Measurements from ENCODE around the gene BCR.

The BCR gene

DNA sequence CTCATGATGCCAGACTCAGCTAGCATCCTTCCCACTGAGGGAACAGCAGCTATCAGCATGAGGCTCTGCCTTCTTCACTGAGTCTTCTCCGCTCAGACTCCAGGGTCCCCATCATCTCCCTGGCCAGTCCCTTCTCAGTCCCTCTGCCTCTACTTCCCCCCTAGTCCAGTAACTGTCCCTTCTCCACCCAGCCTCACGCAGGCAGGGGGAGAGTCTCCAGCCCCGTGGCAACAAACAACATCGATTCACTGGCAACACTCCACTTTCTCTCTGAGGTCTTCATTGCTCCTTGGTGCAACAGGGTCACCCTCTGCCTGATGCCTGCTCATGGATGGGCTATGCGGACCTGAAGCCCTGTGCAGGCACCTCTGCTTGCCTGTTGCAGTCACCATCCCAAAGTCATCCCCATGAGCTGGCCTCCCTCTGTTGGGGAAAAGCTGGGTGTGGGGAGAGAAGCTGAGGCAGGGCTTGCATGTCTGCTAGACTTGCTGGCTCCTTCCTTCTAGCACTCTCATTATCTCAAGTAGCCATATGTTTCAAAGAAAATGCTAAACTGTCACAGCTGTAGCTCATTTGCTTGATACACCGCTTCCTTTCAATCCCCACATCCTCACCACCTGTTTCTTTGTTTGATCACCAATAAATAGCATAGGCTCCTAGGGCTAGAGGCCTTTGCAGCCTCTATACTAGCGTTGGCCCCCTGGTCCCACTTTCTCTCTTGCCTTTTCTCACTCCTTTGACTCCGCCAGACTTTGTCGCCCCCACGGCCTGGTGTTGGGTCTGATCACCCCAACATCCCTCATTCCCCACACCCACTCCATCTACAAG lies 4.3 kb upstream of the BCR start:
- no peak for DNase-seq (ENCODE audit: low read depth in 3 of 3, low spot score in 1 of 3)

DNA sequence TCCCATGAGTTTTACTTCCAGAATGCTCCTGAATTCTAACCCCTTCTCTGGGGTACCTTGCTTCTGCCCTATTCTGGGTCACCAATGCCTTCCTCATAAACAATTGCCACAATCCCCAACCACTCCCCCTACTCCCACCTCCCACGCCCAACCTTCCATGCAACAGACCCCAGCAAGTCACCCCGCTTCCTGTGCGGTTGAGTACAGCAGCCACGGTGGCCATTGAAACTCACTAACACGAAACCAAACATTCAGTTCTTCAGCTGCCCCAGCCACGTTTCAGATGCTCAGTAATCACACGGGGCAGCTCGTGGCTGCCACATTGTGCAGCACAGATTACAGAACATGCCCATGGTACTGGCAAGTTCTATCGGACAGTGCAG lies 3.7 kb upstream of the BCR start:
- no peak for DNase-seq (ENCODE audit: low read depth in 3 of 3, low spot score in 1 of 3)

DNA sequence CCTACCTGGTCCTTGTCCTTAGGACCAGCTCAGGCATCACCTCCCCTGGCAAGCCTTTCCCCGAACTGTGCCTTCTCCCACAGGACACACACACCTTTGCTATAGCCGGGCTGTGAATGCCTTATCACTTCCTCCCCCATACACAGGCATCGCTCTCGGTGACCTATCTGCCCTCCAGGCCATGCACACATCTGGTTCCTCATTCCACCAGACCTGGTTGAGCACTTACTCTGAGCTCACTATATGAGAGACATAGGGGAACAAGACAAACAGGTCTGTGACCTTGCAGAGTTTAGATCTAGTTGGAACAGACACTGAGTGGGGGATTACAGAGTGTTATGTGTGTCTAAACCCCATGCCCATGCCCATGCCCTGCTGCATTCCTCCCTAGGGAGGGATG lies 3.1 kb upstream of the BCR start:
- DNase-seq (ENCODE audit: low read depth in 3 of 3, low spot score in 1 of 3), result no peak

DNA sequence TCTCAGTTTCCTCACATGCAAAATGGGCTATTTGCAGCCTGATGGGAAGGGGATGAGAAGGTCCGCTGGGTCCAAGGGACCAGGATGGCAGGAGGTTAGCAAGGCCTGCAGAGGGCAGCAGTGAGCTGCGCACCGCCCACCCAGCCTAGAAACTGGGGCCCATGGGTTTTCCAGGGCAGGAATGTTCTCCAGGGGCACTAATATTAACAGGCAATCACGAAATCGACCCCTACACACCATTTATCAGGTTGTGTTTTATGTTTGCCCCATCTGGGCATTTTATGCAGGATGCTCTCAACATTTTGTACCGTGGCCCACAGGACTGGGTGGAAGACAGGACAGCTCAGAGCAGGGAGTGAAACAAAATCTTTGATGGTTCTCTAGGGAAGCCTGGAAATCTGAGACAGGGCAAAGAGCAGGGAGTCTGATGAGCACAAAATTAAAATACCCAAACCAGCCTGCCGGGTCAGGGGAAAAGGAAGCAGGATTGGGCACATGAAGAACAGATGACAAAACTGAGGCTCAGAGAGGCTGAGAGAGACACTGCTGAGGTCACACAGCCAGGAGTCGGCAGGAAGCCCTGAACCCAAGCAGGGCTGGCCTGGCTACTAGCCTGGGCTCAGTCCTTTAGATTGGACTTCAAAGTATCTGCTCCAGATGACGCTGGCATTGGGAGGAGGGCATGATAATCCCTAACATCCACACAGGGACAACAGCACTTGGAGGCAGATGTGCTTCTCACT lies 1.6 kb upstream of the BCR start:
- peak in 1 of 3 donors; percentile 67 for DNase-seq (ENCODE audit: low read depth in 3 of 3, low spot score in 1 of 3)

DNA sequence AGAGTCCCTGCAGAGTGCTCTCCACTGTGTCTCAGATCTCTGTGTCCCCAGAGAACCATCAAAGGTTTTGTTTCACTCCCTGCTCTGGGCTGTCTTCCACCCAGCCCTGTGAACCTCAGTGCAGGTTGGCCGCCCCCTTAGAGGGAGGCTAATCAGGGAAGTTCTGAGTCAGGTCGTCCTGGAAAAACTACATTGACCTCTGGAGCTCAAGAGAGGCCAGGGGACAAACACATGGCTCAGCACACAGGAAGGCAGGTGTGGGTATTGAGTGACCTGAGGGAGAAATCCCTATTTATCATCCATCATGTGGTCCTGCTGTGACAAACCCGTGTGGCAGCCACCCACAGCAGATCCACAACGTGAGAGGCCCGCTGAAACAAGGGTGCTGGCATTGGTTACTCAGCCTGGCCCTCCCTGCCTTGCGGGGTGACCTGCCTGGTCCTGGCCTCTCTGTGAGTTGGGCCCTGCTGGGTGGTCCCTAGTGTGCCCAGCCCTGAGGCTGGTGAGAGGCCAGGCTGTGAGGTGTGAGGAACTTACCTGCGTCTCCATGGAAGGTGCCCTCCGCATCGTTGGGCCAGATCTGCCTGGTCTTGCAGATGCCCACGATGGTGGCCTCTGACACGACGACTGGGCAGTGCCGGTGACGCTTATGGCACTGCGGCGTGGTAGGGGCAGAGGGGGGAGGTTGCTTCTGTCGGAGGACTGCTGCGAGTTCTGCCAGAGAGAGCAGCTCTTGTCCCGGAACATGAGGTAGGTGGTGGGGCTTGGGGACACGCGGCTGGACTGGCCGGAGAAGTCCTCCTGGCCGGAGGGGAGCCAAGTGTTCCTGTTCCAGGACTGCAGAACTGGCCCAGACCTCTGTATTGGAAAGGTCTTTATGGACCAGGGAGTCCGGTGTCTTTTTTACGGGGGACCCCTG lies 669 bp upstream of the BCR start:
- no peak for DNase-seq (ENCODE audit: low read depth in 3 of 3, low spot score in 1 of 3)

DNA sequence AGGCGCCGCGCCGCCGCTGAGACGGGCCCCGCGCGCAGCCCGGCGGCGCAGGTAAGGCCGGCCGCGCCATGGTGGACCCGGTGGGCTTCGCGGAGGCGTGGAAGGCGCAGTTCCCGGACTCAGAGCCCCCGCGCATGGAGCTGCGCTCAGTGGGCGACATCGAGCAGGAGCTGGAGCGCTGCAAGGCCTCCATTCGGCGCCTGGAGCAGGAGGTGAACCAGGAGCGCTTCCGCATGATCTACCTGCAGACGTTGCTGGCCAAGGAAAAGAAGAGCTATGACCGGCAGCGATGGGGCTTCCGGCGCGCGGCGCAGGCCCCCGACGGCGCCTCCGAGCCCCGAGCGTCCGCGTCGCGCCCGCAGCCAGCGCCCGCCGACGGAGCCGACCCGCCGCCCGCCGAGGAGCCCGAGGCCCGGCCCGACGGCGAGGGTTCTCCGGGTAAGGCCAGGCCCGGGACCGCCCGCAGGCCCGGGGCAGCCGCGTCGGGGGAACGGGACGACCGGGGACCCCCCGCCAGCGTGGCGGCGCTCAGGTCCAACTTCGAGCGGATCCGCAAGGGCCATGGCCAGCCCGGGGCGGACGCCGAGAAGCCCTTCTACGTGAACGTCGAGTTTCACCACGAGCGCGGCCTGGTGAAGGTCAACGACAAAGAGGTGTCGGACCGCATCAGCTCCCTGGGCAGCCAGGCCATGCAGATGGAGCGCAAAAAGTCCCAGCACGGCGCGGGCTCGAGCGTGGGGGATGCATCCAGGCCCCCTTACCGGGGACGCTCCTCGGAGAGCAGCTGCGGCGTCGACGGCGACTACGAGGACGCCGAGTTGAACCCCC lies 798 bp downstream of the BCR start:
- no peak for DNase-seq (ENCODE audit: low read depth in 3 of 3, low spot score in 1 of 3)

DNA sequence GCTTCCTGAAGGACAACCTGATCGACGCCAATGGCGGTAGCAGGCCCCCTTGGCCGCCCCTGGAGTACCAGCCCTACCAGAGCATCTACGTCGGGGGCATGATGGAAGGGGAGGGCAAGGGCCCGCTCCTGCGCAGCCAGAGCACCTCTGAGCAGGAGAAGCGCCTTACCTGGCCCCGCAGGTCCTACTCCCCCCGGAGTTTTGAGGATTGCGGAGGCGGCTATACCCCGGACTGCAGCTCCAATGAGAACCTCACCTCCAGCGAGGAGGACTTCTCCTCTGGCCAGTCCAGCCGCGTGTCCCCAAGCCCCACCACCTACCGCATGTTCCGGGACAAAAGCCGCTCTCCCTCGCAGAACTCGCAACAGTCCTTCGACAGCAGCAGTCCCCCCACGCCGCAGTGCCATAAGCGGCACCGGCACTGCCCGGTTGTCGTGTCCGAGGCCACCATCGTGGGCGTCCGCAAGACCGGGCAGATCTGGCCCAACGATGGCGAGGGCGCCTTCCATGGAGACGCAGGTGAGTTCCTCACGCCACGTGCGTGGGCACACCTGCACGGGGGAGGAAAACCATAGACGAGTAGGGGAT lies 1.5 kb downstream of the BCR start:
- no peak for DNase-seq (ENCODE audit: low read depth in 3 of 3, low spot score in 1 of 3)

DNA sequence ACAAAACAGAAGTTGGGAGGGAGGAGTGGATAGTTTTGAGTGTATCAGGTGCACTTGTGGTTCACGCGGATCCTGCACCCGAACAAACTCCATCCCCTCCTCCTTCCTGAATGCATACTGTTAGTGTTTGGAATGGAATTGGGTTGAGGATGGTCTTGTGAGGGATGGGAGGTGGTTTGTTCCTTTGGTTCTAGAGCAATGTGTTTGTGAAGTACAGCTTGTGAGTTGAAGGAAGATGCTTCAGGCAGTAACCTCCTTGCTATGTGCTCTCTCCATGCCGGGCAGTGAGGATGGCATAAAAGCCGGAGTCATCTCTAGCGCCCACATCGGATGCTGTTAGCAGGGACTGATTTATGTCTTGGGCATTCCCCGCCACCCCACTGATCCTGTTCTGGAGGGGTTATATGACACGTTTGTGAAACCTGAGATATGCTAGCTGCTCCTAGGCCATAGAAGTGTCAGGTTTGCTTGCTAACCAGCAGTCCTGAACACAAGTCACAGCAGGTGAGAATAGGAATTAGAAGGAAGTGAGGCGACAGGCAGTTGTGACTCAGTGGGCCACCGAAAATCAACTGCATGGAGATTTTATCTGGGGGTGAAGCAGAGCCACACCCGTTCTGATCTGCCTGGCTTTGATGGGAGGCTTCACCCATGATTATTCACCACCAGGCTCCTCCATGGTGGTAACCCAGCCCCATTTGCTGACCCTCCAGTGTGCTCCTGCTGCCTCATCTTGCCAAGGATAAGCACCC lies 2.2 kb downstream of the BCR start:
- DNase-seq (ENCODE audit: low read depth in 3 of 3, low spot score in 1 of 3), result peak in 1 of 3 donors; percentile 44

DNA sequence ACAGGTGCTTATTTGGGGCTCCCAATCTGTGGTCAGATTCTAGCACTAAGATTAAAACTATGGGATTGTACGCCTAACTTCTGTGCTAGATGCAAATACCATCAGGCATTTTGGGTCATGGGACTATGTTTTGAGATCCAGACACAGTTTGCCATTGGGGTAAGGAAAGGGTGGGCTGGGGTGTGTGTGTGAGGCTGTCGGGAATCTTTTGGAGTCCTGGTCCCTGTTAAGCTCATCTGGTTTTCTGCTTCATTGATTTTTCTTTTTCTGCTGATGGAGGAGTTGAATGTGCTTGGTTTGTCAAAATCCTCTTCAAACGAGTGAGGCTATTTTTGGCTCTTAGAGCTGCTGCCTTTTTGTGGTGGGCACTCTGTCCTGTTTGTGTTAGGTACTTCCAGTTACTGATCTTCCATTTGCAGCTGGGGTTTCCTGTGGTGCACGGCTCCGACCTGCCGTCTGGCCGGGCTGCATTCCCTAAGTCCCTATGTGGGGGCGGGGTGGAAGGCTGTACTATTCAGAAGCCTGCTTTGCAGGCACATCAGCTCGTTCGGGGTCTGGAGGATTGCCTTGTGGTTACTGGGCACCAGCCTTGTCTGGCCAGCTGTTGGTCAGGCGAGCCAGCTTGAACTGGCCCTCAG lies 2.9 kb downstream of the BCR start:
- no peak for DNase-seq (ENCODE audit: low read depth in 3 of 3, low spot score in 1 of 3)

DNA sequence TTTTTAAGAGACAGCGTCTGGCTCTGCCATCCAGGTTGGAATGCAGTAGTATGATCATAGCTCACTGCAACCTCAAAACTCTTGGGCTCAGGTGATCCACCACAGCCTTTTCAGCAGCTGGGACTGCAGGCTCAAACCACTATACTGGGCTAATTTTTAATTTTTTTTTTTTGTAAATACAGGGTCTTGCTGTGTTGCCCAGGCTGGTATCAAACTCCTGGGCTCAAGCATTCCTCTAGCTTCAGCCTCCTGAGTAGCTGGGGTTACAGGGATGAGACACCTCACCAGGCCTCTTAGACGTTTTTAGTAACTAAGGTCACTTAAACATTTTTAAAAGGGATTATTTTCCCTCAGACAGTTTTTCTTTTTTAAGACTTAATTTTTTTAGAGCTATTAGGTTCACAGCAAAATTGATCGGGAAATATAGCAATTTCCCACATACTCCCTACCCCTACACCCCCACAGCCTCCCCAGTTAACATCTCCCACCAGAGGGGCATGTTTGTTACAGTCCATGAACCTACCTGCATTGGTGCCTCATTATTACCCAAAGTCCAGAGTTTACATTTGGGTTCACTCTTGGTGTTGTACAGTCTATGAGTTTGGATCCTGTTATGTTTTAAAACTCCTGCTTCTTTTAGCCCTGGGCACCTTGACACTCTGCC lies 3.9 kb downstream of the BCR start:
- DNase-seq (ENCODE audit: low read depth in 3 of 3, low spot score in 1 of 3), result no peak

DNA sequence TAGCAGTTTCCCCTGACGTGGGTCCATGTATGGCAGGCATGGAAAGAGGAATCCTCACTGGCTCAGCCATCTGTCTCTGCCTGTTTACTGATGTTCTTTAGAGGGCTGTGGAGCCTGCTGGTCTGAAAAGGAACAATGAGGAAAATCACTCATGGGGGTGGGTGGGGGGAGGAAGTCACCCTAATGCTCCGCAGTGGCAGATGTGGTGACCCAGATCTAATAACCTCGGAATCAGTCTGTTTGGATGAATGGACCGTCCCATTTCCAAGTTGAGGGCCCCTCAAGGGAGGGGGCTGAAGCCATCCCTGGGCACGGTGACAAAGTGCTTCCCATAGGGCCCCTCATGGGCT lies 4.4 kb downstream of the BCR start:
- DNase-seq (ENCODE audit: low read depth in 3 of 3, low spot score in 1 of 3), result no peak

DNA sequence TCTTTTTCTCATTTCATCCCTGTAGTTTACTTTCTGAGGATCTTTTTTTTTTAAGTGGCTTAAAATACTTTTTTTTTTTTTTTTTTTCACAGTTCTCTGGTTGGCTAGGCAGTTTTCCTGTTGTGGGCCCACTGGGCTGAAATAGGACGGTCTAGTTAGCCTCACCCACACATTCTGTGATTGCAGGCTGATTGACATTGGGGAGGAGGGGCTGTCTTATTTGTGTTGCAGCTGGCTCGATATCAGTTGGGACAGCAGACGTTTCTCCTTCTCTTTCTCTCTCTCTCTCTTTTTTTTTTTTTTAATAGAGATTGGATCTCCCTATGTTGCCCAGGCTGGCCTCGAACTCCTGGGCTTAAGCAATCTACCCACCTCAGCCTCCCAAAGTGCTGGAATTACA lies 6.9 kb downstream of the BCR start:
- no peak for DNase-seq (ENCODE audit: low read depth in 3 of 3, low spot score in 1 of 3)

DNA sequence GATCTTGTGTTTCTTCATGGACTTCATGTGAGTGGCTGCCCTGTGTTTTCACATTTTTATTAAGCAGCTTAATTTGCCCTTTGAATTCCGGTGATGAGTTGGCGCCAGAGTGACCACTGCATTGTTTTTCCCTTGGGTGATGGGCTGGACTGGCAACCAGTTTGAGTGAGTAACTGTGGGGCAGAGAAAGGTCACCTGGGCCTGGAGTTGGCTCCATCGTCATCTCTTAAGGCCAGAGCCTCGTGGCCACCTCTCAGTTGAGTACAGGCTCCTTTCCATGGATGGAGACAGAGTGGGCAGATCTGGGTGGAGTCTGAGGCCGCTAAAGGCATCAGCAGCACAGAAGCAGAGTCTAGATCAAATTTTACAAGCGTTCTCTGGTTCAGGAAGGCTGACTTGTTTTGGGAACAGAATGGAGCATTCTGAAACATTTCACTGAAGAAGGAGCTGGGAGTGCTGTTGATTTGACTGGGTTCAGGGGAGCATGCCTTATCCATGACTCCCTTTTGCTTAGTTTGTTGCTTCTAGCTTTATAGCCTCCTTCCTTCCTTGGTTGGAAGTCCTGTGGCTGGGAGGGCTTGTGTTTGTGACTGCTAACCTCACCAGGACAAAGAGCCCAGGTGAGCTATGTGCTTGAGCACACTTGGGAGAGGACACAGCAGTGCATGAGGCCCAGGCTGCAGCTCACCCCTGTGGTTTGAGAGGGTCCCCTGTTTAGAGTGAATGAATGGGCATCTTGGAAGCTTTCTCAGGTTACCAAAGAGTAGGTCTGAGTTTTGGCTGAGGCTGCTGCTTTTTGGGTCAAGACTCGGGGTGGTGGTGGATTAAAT lies 7.8 kb downstream of the BCR start:
- DNase-seq (ENCODE audit: low read depth in 3 of 3, low spot score in 1 of 3), result no peak

DNA sequence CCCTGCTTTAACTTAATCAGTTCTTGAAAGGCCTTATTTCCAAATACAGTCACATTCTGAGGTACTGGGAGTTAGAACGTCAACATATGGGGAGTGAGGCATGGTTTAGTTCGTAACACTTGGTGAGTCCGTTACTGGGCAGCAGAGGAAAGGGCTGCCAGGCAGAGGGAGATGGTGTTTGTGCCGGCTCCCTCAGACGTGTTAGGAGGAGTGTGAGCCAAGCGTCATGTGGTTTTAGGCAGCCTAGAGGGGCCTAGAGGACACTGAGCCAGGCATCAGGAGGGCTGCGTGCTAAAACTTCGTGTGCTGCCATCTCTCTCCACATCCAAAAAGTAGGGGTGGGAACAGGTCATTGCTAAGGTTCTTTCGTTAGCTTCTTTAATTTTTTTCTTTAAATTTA lies 10.2 kb downstream of the BCR start:
- DNase-seq (ENCODE audit: low read depth in 3 of 3, low spot score in 1 of 3), result no peak

DNA sequence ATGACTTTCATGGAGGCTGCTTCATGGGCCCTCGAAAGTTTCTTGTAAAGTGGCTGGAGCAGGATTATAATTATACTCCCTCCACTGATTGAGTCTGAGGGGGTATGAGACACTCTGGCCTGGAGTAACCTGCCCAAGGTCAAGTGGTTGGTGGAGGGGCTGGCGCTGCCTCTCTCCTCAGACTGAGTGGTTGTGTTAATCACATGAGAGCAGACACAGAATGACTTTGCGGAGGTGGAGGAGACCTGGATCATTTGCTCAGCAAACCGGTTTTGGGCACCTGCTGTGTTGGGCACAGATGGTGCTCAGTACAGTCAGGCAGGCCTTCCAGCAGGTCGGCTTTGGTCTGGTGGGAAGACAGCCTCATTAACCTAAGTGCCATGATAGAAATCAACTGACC lies 11.8 kb downstream of the BCR start:
- no peak for DNase-seq (ENCODE audit: low read depth in 3 of 3, low spot score in 1 of 3)

DNA sequence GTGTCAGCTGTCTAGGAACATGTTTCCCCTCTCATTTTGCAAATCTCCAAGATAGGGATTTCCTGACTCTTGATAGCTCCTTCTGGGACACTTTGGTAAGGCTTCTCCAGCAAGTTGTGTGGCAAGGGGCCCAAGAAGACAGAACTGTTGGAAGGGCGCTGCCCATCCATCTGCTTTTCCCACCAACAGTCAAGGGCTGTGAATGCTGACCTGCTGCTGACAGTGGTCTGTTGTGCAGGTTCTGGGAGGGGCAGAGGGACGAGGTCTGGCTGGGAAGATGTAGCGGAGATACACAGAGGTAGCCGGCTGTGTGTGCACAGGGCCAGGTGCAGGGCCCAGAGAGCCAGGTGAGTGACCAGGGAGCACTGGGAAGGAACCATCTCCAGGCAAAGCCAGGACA lies 12.2 kb downstream of the BCR start:
- no peak for DNase-seq (ENCODE audit: low read depth in 3 of 3, low spot score in 1 of 3)

DNA sequence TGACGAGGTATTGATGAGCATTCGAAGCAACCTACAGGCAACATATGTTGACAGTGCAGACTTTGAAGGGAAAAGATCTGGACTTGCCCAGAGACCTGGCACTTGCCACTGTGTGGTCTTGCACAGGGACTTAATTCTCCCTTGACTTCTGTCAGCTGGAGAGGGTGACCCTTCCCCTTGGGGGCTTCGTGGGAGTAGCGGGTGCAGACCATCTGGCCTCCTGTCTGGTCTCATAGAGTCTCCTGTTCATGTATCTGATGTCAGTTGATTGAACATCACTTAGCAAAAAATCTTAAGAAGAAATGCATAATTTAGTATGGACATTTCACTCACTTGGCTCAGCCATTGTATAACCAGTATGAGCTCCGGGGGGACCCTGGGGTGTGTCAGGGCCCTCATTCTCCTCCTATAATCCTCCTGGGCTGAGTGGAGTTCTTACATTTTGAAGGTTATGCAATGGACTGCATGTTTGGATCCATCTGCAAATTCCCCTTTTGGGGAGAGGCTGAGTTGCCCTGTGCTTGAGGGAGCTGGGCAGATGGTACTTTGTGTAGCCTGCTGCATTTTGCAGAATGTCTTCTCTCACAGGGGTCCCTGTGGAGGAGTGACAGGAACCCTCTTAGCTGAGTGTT lies 13.0 kb downstream of the BCR start:
- DNase-seq (ENCODE audit: low read depth in 3 of 3, low spot score in 1 of 3), result no peak

Measured in stimulated activated CD4-positive, alpha-beta T cell treated with anti-CD3 and anti-CD28 coated beads, TNF-alpha, amount 100 ng/mL, for 1 hour (primary cell).